Endodermal cell (in vitro differentiated cells): ENCODE results near the gene DNMT3A. TPM values are rescaled to one million over a fixed set of nuclear protein-coding genes. Genes with fewer than 3 reads are reported as not detected.

Experiments used
- DNase-seq: peaks from one replicate; pipeline ENCODE4 v3.0.0-alpha.2; 2017
- H3K27ac ChIP-seq: 2 replicates; pipeline ENCODE4 v1.5.1; 2013; ENCODE audit warnings: mild to moderate bottlenecking, low read depth, low read length, moderate library complexity
- H3K27me3 ChIP-seq: 2 replicates; pipeline ENCODE4 v1.6.1; 2013; ENCODE audit warnings: mild to moderate bottlenecking, low read length, moderate library complexity; ENCODE audit not compliant: insufficient read depth, control insufficient read depth, poor library complexity, severe bottlenecking
- H3K36me3 ChIP-seq: 2 replicates; pipeline ENCODE4 v1.7.0; 2013; ENCODE audit warnings: mild to moderate bottlenecking, low read length, moderate library complexity; ENCODE audit not compliant: control insufficient read depth, insufficient read depth
- H3K4me1 ChIP-seq: one replicate; pipeline ENCODE4 v1.7.0; 2013; ENCODE audit warnings: low read length; ENCODE audit not compliant: control insufficient read depth, insufficient read depth
- H3K4me3 ChIP-seq: 2 replicates; pipeline ENCODE4 v1.5.1; 2013; ENCODE audit warnings: mild to moderate bottlenecking, low read length, moderate library complexity
- H3K9ac ChIP-seq: 2 replicates; pipeline ENCODE4 v1.6.1; 2013; ENCODE audit warnings: mild to moderate bottlenecking, low read length, moderate library complexity; ENCODE audit not compliant: poor library complexity, severe bottlenecking; ENCODE audit errors: extremely low read depth
- H3K9me3 ChIP-seq: 2 replicates; pipeline ENCODE4 v1.6.1; 2013; ENCODE audit warnings: mild to moderate bottlenecking, low read length, moderate library complexity; ENCODE audit not compliant: control insufficient read depth
- H3K27ac Mint-ChIP-seq: 2 replicates; pipeline ENCODE4 v1.8.0; 2020; ENCODE audit warnings: mixed read lengths
- H3K27me3 Mint-ChIP-seq: 2 replicates; pipeline ENCODE4 v1.8.0; 2021; ENCODE audit warnings: mild to moderate bottlenecking, mixed read lengths; ENCODE audit not compliant: insufficient read depth
- H3K36me3 Mint-ChIP-seq: 2 replicates; pipeline ENCODE4 v1.8.0; 2020; ENCODE audit warnings: low read depth, mixed read lengths
- H3K4me1 Mint-ChIP-seq: 2 replicates; pipeline ENCODE4 v1.8.0; 2020; ENCODE audit warnings: mixed read lengths
- H3K4me3 Mint-ChIP-seq: 2 replicates; pipeline ENCODE4 v1.8.0; 2020; ENCODE audit warnings: mild to moderate bottlenecking, moderate library complexity, mixed read lengths
- H3K9me3 Mint-ChIP-seq: 2 replicates; pipeline ENCODE4 v1.8.0; 2020; ENCODE audit warnings: mild to moderate bottlenecking, mixed read lengths
- WGBS, 2 experiments: methylation state at CpG; one replicate each; pipeline versions ENCODE4 v1.1.5 to v1.1.7; 2013; ENCODE audit warnings: missing lambda C conversion rate in 2 of 2, mixed read lengths in 1 of 2; ENCODE audit not compliant: insufficient coverage in 1 of 2, insufficient read length in 1 of 2; 5-methylcytosine and 5-hydroxymethylcytosine counted together
- total RNA-seq, 2 donors: library from RNA; stranded (reverse); fragmentation: NEBNext Ultra II Directional in 1 of 2; extraction: Animal tissue kit (Norgen Biotek cat#: 25700) in 1 of 2; gene quantifications; 2 replicates in 1 of 2; 3 replicates in 1 of 2; pipeline ENCODE4 v1.2.1, GENCODE V29; 2021
- TF ChIP-seq, protein P1 (sequence below): fragments of 200-600 bp; sonication (generic); conservative IDR thresholded peaks from 2 replicates; pipeline ENCODE4 v1.5.0; 2021; ENCODE audit warnings: antibody characterized with exemption, mild to moderate bottlenecking

DNMT3A gene
- total RNA-seq, 2 donors from 2014 or later, result 124 to 139 TPM

GRCh38 chr2:25367296-25367695 is 25.6 kb upstream of the DNMT3A start:
- Histone ChIP-seq H3K4me3 (no peak overlapping the region), H3K27me3 (peaks cover 6% of the 10 kb centered on the region), H3K27ac (no peak overlapping the region), H3K9me3 (no peaks in the 10 kb centered on the region), H3K36me3 (no peaks in the 10 kb centered on the region), H3K4me1 (no peaks in the 10 kb centered on the region), H3K9ac (no peak overlapping the region)
- 88 to 93% methylated on average over 8 to 9 of the region's 9 CpGs for WGBS, 2 experiments
- Mint-ChIP-seq H3K4me3 (no peak overlapping the region), H3K4me1 (peaks cover 14% of the 10 kb centered on the region), H3K9me3 (no peaks in the 10 kb centered on the region), H3K27ac (no peak overlapping the region), H3K27me3 (peaks cover 19% of the 10 kb centered on the region), H3K36me3 (no peaks in the 10 kb centered on the region)
- DNase-seq, result no peak
- TF ChIP-seq, protein P1, sequence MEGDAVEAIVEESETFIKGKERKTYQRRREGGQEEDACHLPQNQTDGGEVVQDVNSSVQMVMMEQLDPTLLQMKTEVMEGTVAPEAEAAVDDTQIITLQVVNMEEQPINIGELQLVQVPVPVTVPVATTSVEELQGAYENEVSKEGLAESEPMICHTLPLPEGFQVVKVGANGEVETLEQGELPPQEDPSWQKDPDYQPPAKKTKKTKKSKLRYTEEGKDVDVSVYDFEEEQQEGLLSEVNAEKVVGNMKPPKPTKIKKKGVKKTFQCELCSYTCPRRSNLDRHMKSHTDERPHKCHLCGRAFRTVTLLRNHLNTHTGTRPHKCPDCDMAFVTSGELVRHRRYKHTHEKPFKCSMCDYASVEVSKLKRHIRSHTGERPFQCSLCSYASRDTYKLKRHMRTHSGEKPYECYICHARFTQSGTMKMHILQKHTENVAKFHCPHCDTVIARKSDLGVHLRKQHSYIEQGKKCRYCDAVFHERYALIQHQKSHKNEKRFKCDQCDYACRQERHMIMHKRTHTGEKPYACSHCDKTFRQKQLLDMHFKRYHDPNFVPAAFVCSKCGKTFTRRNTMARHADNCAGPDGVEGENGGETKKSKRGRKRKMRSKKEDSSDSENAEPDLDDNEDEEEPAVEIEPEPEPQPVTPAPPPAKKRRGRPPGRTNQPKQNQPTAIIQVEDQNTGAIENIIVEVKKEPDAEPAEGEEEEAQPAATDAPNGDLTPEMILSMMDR, result no peak

- peaks cover 7% of the 10 kb centered on the region for H3K27me3 ChIP-seq
- no peak overlapping the region for H3K27ac Mint-ChIP-seq
- no peak for DNase-seq
- peaks cover 24% of the 10 kb centered on the region for H3K27me3 Mint-ChIP-seq
- H3K9ac ChIP-seq, result no peak overlapping the region
- TF ChIP-seq, protein P1, result no peak
- no peak overlapping the region for H3K27ac ChIP-seq
- no peaks in the 10 kb centered on the region for H3K9me3 Mint-ChIP-seq
- H3K4me1 ChIP-seq, result no peaks in the 10 kb centered on the region
- H3K4me3 Mint-ChIP-seq, result no peak overlapping the region
- H3K4me3 ChIP-seq, result no peak overlapping the region
- H3K36me3 ChIP-seq, result no peaks in the 10 kb centered on the region
- peaks cover 14% of the 10 kb centered on the region for H3K4me1 Mint-ChIP-seq
- 86 to 100% methylated on average over 4 of the region's 4 CpGs for WGBS, 2 experiments
- no peaks in the 10 kb centered on the region for H3K9me3 ChIP-seq
- no peaks in the 10 kb centered on the region for H3K36me3 Mint-ChIP-seq
These were observed 24.9 kb upstream of the DNMT3A start for GRCh38 chr2:25366629-25367028.

DNA sequence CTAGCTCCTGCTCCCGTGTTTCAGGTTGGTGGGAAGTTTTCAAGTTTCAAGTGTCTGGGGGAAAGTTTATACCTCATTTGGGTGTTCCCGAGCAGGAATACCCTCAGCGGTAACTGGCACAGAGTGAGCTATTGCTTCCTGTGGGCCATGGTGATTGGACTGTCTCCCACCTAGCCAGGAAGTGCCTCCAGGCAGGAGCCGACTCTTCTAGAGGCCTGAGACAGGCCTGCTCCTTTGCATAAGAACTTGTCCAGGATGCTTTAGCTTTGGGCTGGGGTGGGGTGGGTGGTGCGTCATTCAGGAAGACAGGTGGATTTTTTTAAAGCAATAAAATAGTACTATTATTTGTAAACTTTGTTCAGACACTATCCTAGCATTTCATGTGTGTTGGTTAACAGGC is 23.5 kb upstream of the DNMT3A start:
- Mint-ChIP-seq H3K36me3 (no peaks in the 10 kb centered on the region), H3K4me1 (peaks cover 7% of the 10 kb centered on the region), H3K27ac (no peak overlapping the region), H3K27me3 (peaks cover 37% of the 10 kb centered on the region), H3K9me3 (no peaks in the 10 kb centered on the region), H3K4me3 (no peak overlapping the region)
- WGBS, 2 experiments, result 54 to 73% methylated on average over 3 to 5 of the region's 5 CpGs
- H3K4me1 ChIP-seq, result no peaks in the 10 kb centered on the region
- no peaks in the 10 kb centered on the region for H3K36me3 ChIP-seq
- TF ChIP-seq, protein P1, result no peak
- no peak overlapping the region for H3K27ac ChIP-seq
- H3K9ac ChIP-seq, result no peak overlapping the region
- peak; percentile 46 for DNase-seq
- H3K27me3 ChIP-seq, result peaks cover 20% of the 10 kb centered on the region
- H3K4me3 ChIP-seq, result no peak overlapping the region
- H3K9me3 ChIP-seq, result no peaks in the 10 kb centered on the region
